CD4-positive, alpha-beta memory T cell (primary cell): ENCODE measurements around the gene TNFRSF21. TPM values are rescaled to one million over a fixed set of nuclear protein-coding genes. Genes with fewer than 3 reads are reported as not detected.
"Not testable (repeated sequence)": the region's sequence is repeated elsewhere in the genome, so short reads cannot be mapped to it uniquely, and the experiment has no call there.

ENCODE experiments used
- CTCF ChIA-PET: fragments of 350-600 bp; sonication (Branson Sonifier 250); formaldehyde crosslinking; loops from one replicate; lab custom pipeline; 2021; ENCODE audit warnings: inconsistent platforms; ENCODE audit not compliant: partially characterized antibody; lab: Charles Lee
- POLR2A ChIA-PET: fragments of 350-600 bp; sonication (Branson Sonifier 250); formaldehyde crosslinking; loops from one replicate; lab custom pipeline; 2021; ENCODE audit not compliant: partially characterized antibody; lab: Charles Lee
- DNase-seq, 5 donors: peaks; one replicate each; pipeline versions ENCODE4 v3.0.0 to v3.0.0-alpha.2; 2020 to 2022; ENCODE audit warnings: mixed read lengths in 1 of 5
- H3K27ac ChIP-seq: one replicate; pipeline ENCODE4 v1.7.0; 2013; ENCODE audit warnings: low read depth, low read length
- H3K27me3 ChIP-seq: 2 replicates; pipeline ENCODE4 v1.7.0; 2013; ENCODE audit warnings: mild to moderate bottlenecking, low read length, moderate library complexity; ENCODE audit not compliant: insufficient read depth
- H3K36me3 ChIP-seq: 2 replicates; pipeline ENCODE4 v1.7.0; 2013; ENCODE audit warnings: mild to moderate bottlenecking, low read length, moderate library complexity; ENCODE audit not compliant: insufficient read depth
- H3K4me1 ChIP-seq: 2 replicates; pipeline ENCODE4 v1.7.0; 2013; ENCODE audit warnings: mild to moderate bottlenecking, low read length, moderate library complexity; ENCODE audit not compliant: insufficient read depth
- H3K4me3 ChIP-seq, 2 donors: one replicate each; pipeline ENCODE4 v1.7.0; 2013; ENCODE audit warnings: low read length in 2 of 2, mild to moderate bottlenecking in 1 of 2
- H3K9me3 ChIP-seq, 2 donors: one replicate each; pipeline ENCODE4 v1.7.0; 2013; ENCODE audit warnings: low read length in 2 of 2, control low read depth in 1 of 2; ENCODE audit not compliant: control insufficient read depth in 1 of 2
- H3K27ac Mint-ChIP-seq, 7 donors: one replicate each; pipeline ENCODE4 v1.8.0; 2020 to 2021; ENCODE audit warnings: mixed read lengths in 7 of 7, mild to moderate bottlenecking in 6 of 7, inconsistent platforms in 3 of 7, moderate library complexity in 3 of 7
- H3K27me3 Mint-ChIP-seq, 2 donors: one replicate each; pipeline ENCODE4 v1.8.0; 2020 to 2021; ENCODE audit warnings: mixed read lengths in 2 of 2
- H3K36me3 Mint-ChIP-seq, 2 donors: one replicate each; pipeline ENCODE4 v1.8.0; 2020 to 2021; ENCODE audit warnings: mixed read lengths in 2 of 2, inconsistent platforms in 1 of 2, mild to moderate bottlenecking in 1 of 2
- H3K4me1 Mint-ChIP-seq, 4 donors: one replicate each; pipeline ENCODE4 v1.8.0; 2020 to 2021; ENCODE audit warnings: mixed read lengths in 4 of 4, mild to moderate bottlenecking in 1 of 4
- H3K4me3 Mint-ChIP-seq, 8 donors: one replicate each; pipeline ENCODE4 v1.8.0; 2020 to 2021; ENCODE audit warnings: mixed read lengths in 8 of 8, mild to moderate bottlenecking in 7 of 8, moderate library complexity in 6 of 8, inconsistent platforms in 3 of 8
- H3K9me3 Mint-ChIP-seq, 8 donors: one replicate each; pipeline ENCODE4 v1.8.0; 2020 to 2021; ENCODE audit warnings: mixed read lengths in 8 of 8, mild to moderate bottlenecking in 5 of 8, inconsistent platforms in 3 of 8, moderate library complexity in 1 of 8
- intact Hi-C: fragments of 100-400 bp; cut with micrococcal nuclease; formaldehyde crosslinking; loops from one replicate; pipeline ENCODE4 v1.15.1; 2023
- polyA plus RNA-seq, 2 donors: library from polyadenylated mRNA; unstranded; fragments of 300-500 nt; fragmentation: Illumina TruSeq; gene quantifications; one replicate each; pipeline ENCODE4 v1.2.3, GENCODE V29; 2021
- total RNA-seq, 2 experiments: library from RNA; stranded (reverse); gene quantifications; one replicate each; pipeline ENCODE4 v1.2.3, GENCODE V29; 2021

Gene TNFRSF21
- total and polyA plus RNA-seq, 4 experiments from 2014 or later, result 0.19 to 0.23 TPM; not detected in 2

- H3K36me3 Mint-ChIP-seq, result no peaks in the 10 kb centered on the region
- ChIA-PET POLR2A (no interaction called here), CTCF (interaction anchor here (1.0 kb wide), 1 partner anchor 14 kb away, joined by 3 read pairs; no protein-coding TSS in a partner anchor)
- Histone ChIP-seq H3K9me3 (no peaks in the 10 kb centered on the region), H3K36me3 (no peaks in the 10 kb centered on the region), H3K4me1 (no peaks in the 10 kb centered on the region), H3K27me3 (no peaks in the 10 kb centered on the region), H3K27ac (no peak overlapping the region), H3K4me3 (no peak overlapping the region)
- H3K27me3 Mint-ChIP-seq, result peaks cover 0 to 3% of the 10 kb centered on the region in 2 donors
- no peaks in the 10 kb centered on the region for H3K4me1 Mint-ChIP-seq
- H3K27ac Mint-ChIP-seq, result no peak overlapping the region
- H3K4me3 Mint-ChIP-seq, result no peak overlapping the region
- intact Hi-C loops, result no loop called here
- DNase-seq, result no peak
- peaks cover 0 to 4% (median 0%) of the 10 kb centered on the region in 8 donors for H3K9me3 Mint-ChIP-seq
Measured at GRCh38 chr6:47275640-47276039, 34.1 kb downstream of the TNFRSF21 start.

DNA sequence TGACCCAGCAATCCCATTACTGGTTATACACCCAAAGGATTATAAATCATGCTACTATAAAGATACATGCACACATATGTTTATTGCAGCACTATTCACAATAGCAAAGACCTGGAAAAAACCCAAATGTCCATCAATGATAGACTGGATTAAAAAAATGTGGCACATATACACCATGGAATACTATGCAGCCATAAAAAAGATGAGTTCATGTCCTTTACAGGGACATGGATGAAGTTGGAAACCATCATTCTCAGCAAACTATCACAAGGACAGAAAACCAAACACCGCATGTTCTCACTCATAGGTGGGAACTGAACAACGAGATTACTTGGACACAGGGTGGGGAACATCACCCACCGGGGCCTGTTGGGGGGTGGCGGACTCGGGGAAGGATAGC is 34.6 kb downstream of the TNFRSF21 start:
- intact Hi-C loops, H3K27me3 ChIP-seq, DNase-seq, H3K9me3 ChIP-seq, POLR2A ChIA-PET, H3K4me1 ChIP-seq, H3K36me3 ChIP-seq, H3K4me1 Mint-ChIP-seq, CTCF ChIA-PET, H3K9me3 Mint-ChIP-seq, H3K4me3 ChIP-seq, H3K27me3 Mint-ChIP-seq, H3K4me3 Mint-ChIP-seq, H3K27ac Mint-ChIP-seq, H3K27ac ChIP-seq, H3K36me3 Mint-ChIP-seq: not testable (repeated sequence)

GRCh38 chr6:47268572-47269187 is 41.0 kb downstream of the TNFRSF21 start:
- POLR2A ChIA-PET, result no interaction called here

GRCh38 chr6:47267301-47267700 is 42.4 kb downstream of the TNFRSF21 start:
- Histone ChIP-seq H3K4me3 (no peak overlapping the region), H3K27me3 (no peaks in the 10 kb centered on the region), H3K27ac (no peak overlapping the region), H3K36me3 (no peaks in the 10 kb centered on the region), H3K4me1 (no peaks in the 10 kb centered on the region), H3K9me3 (no peaks in the 10 kb centered on the region)
- H3K27ac Mint-ChIP-seq, result no peak overlapping the region
- no peaks in the 10 kb centered on the region for H3K9me3 Mint-ChIP-seq
- no peaks in the 10 kb centered on the region for H3K36me3 Mint-ChIP-seq
- H3K4me1 Mint-ChIP-seq, result no peaks in the 10 kb centered on the region
- peaks cover 6 to 8% of the 10 kb centered on the region in 2 donors for H3K27me3 Mint-ChIP-seq
- ChIA-PET POLR2A (no interaction called here), CTCF (no interaction called here)
- H3K4me3 Mint-ChIP-seq, result no peak overlapping the region
- no peak for DNase-seq
- intact Hi-C loops, result no loop called here

More at GRCh38 chr6:47268572-47269187, 41.0 kb downstream of the TNFRSF21 start:
- H3K4me3 Mint-ChIP-seq, result no peak overlapping the region
- H3K4me1 Mint-ChIP-seq, result no peaks in the 10 kb centered on the region
- Histone ChIP-seq H3K27me3 (no peaks in the 10 kb centered on the region), H3K9me3 (no peaks in the 10 kb centered on the region), H3K4me1 (no peaks in the 10 kb centered on the region), H3K4me3 (no peak overlapping the region), H3K27ac (no peak overlapping the region), H3K36me3 (no peaks in the 10 kb centered on the region)
- no peaks in the 10 kb centered on the region for H3K36me3 Mint-ChIP-seq
- H3K27ac Mint-ChIP-seq, result no peak overlapping the region
- DNase-seq, result no peak
- peaks cover 6% of the 10 kb centered on the region in 2 donors for H3K27me3 Mint-ChIP-seq
- intact Hi-C loops, result no loop called here
- CTCF ChIA-PET, result no interaction called here
- no peaks in the 10 kb centered on the region for H3K9me3 Mint-ChIP-seq

- no peak for DNase-seq
- Mint-ChIP-seq H3K9me3 (no peaks in the 10 kb centered on the region), H3K27ac (no peak overlapping the region), H3K4me3 (no peak overlapping the region), H3K27me3 (peaks cover 6 to 10% of the 10 kb centered on the region in 2 donors), H3K4me1 (no peaks in the 10 kb centered on the region), H3K36me3 (no peaks in the 10 kb centered on the region)
- Histone ChIP-seq H3K9me3 (no peaks in the 10 kb centered on the region), H3K27ac (no peak overlapping the region), H3K4me3 (no peak overlapping the region), H3K36me3 (no peaks in the 10 kb centered on the region), H3K27me3 (no peaks in the 10 kb centered on the region), H3K4me1 (no peaks in the 10 kb centered on the region)
- intact Hi-C loops, result no loop called here
- POLR2A ChIA-PET, result no interaction called here
- CTCF ChIA-PET, result no interaction called here
Measured at GRCh38 chr6:47265971-47266370, 43.7 kb downstream of the TNFRSF21 start.

DNA sequence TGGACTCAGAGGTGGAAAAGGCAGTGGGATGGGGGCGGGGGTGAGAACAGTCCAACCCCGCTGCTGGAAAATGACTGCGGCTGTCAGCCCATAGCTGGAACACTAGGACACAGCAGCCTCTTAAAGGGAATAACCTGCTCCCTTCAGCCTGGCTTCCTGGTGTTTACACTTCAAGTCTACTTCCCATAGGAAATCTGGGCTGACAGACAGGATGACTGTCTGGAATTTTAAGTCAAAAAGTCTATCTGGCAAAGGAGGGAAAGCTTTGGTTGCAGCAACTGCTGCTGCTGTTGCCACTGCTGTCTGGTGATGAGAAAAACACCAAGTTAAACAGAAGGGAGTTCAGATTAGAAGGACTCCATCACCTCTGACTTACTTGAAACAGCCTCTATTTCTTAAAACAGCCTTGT is 44.9 kb downstream of the TNFRSF21 start:
- no peaks in the 10 kb centered on the region for H3K36me3 ChIP-seq
- no peaks in the 10 kb centered on the region for H3K9me3 Mint-ChIP-seq
- H3K27me3 Mint-ChIP-seq, result peaks cover 6 to 10% of the 10 kb centered on the region in 2 donors
- DNase-seq, result no peak
- POLR2A ChIA-PET, result no interaction called here
- no peaks in the 10 kb centered on the region for H3K4me1 Mint-ChIP-seq
- no peaks in the 10 kb centered on the region for H3K9me3 ChIP-seq
- H3K4me1 ChIP-seq, result no peaks in the 10 kb centered on the region
- H3K27ac ChIP-seq, result no peak overlapping the region
- CTCF ChIA-PET, result no interaction called here
- no peaks in the 10 kb centered on the region for H3K27me3 ChIP-seq
- H3K4me3 Mint-ChIP-seq, result no peak overlapping the region
- no peak overlapping the region for H3K4me3 ChIP-seq
- no peaks in the 10 kb centered on the region for H3K36me3 Mint-ChIP-seq
- intact Hi-C loops, result no loop called here
- no peak overlapping the region for H3K27ac Mint-ChIP-seq

DNA sequence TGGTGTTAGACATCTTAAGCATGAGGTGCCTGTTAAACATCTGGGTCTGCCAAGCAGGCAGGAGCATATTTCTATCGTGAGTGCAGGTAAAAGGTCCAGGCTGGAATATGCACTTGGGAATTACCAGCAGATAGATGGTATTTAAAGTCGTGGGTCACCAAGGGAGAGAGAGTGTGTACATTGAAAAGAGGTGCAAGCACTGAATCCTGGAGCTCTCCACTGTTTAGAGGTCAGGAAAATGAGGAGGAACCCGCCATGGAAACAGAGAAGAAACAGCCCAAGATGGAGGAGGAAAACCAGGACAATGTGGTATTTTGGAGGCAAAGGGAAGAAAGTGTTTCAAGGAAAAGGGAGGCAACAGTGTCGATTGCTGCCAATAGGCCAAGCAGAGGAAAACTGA is 46.4 kb downstream of the TNFRSF21 start:
- Mint-ChIP-seq H3K36me3 (no peaks in the 10 kb centered on the region), H3K4me3 (no peak overlapping the region), H3K9me3 (peaks cover 0 to 3% (median 0%) of the 10 kb centered on the region in 8 donors), H3K27ac (no peak overlapping the region), H3K27me3 (peaks cover 6% of the 10 kb centered on the region in 2 donors), H3K4me1 (no peaks in the 10 kb centered on the region)
- no peak for DNase-seq
- H3K4me1 ChIP-seq, result no peaks in the 10 kb centered on the region
- CTCF ChIA-PET, result no interaction called here
- no peak overlapping the region for H3K4me3 ChIP-seq
- intact Hi-C loops, result no loop called here
- POLR2A ChIA-PET, result no interaction called here
- no peaks in the 10 kb centered on the region for H3K9me3 ChIP-seq
- H3K27me3 ChIP-seq, result no peaks in the 10 kb centered on the region
- H3K36me3 ChIP-seq, result no peaks in the 10 kb centered on the region
- no peak overlapping the region for H3K27ac ChIP-seq
